HG03558 (cell line): Measurements from ENCODE around the gene CHEK2.
A peak's percentile ranks its signal among the peaks of the same experiment; 100 is the strongest.
"Not testable (repeated sequence)": the region's sequence is repeated elsewhere in the genome, so short reads cannot be mapped to it uniquely, and the experiment has no call there.

Experiments used
- ATAC-seq: cut with Tn5 transposase; IDR thresholded peaks from one replicate; pipeline ENCODE4 v1.9.1; 2021; ENCODE audit warnings: moderate number of reproducible peaks; ENCODE audit not compliant: unreplicated experiment; ENCODE audit errors: extremely low read depth

Gene CHEK2

GRCh38 chr22:28743852-28744251, 2.2 kb upstream of the CHEK2 start:
- ATAC-seq, result no peak

- peak; percentile 15 for ATAC-seq
Measured at GRCh38 chr22:28742562-28742962, 942 bp upstream of the CHEK2 start.

GRCh38 chr22:28741200-28741784, 328 bp downstream of the CHEK2 start:
- ATAC-seq, result no peak

- not testable (repeated sequence) for ATAC-seq
Measured at GRCh38 chr22:28738876-28739275, 2.7 kb downstream of the CHEK2 start.

GRCh38 chr22:28737701-28738100, 3.9 kb downstream of the CHEK2 start:
- ATAC-seq, result no peak

GRCh38 chr22:28736301-28737155, 5.1 kb downstream of the CHEK2 start:
- ATAC-seq, result no peak

GRCh38 chr22:28734393-28734792, 7.2 kb downstream of the CHEK2 start:
- no peak for ATAC-seq

GRCh38 chr22:28730179-28730578, 11.4 kb downstream of the CHEK2 start:
- ATAC-seq, result no peak

GRCh38 chr22:28728621-28729313, 12.9 kb downstream of the CHEK2 start:
- no peak for ATAC-seq

- ATAC-seq, result no peak
Measured at GRCh38 chr22:28728002-28728401, 13.6 kb downstream of the CHEK2 start.

- ATAC-seq, result no peak
Measured at GRCh38 chr22:28718044-28718443, 23.6 kb downstream of the CHEK2 start.

GRCh38 chr22:28716686-28717085, 24.9 kb downstream of the CHEK2 start:
- no peak for ATAC-seq

- no peak for ATAC-seq
Measured at GRCh38 chr22:28715611-28716010, 26.0 kb downstream of the CHEK2 start.

- no peak for ATAC-seq
Measured at GRCh38 chr22:28714043-28714628, 27.5 kb downstream of the CHEK2 start.

GRCh38 chr22:28711820-28712777, 29.5 kb downstream of the CHEK2 start:
- ATAC-seq, result no peak

- no peak for ATAC-seq
Measured at GRCh38 chr22:28711341-28711740, 30.3 kb downstream of the CHEK2 start.

- no peak for ATAC-seq
Measured at GRCh38 chr22:28710576-28711191, 30.9 kb downstream of the CHEK2 start.

GRCh38 chr22:28710107-28710506, 31.5 kb downstream of the CHEK2 start:
- no peak for ATAC-seq

GRCh38 chr22:28706845-28707244, 34.8 kb downstream of the CHEK2 start:
- ATAC-seq, result no peak
